HEK293T (cell line): Measurements from ENCODE around the gene TLE2.

ENCODE experiments used
- ARNT ChIP-seq: fragments of 450-650 bp; IDR thresholded peaks from 2 replicates; pipeline ENCODE4 v1.6.1; 2017; ENCODE audit warnings: mild to moderate bottlenecking
- HDGF ChIP-seq: fragments of 450-650 bp; IDR thresholded peaks from 2 replicates; pipeline ENCODE4 v1.6.1; 2017; ENCODE audit warnings: antibody characterized with exemption, borderline replicate concordance
- SP1 ChIP-seq: fragments of 450-650 bp; IDR thresholded peaks from 2 replicates; pipeline ENCODE4 v1.6.1; 2017
- SUZ12 ChIP-seq: fragments of 450-650 bp; IDR thresholded peaks from 2 replicates; pipeline ENCODE4 v1.6.1; 2016; ENCODE audit warnings: mild to moderate bottlenecking
- ZNF384 ChIP-seq: fragments of 450-650 bp; IDR thresholded peaks from 2 replicates; pipeline ENCODE4 v1.6.1; 2016
- TF ChIP-seq, protein P1 (sequence below): fragments of 450-650 bp; IDR thresholded peaks from 2 replicates; pipeline ENCODE4 v1.6.1; 2016

DNA sequence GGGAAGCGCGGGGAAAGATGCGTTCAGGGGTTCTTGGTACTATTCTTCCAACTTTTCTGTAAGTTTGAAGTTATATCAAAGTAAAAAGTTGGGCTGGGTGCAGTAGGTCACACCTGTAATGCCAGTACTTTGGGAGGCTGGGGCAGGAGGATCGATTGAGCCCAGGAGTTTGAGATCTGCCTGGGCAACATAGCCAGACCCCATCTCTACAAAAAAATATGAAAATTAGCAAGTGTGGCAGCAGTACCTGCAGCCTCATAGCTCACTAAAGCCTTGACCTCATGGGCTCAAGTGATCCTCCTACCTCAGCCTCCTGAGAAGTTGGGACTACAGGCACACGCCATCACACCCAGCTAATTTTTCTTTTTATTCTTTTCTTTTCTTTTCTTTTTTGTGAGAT is 71.9 kb downstream of the TLE2 start:
- TF ChIP-seq SP1 (no peak), SUZ12 (no peak), HDGF (no peak), ARNT (no peak), ZNF384 (no peak)
- TF ChIP-seq, protein P1, sequence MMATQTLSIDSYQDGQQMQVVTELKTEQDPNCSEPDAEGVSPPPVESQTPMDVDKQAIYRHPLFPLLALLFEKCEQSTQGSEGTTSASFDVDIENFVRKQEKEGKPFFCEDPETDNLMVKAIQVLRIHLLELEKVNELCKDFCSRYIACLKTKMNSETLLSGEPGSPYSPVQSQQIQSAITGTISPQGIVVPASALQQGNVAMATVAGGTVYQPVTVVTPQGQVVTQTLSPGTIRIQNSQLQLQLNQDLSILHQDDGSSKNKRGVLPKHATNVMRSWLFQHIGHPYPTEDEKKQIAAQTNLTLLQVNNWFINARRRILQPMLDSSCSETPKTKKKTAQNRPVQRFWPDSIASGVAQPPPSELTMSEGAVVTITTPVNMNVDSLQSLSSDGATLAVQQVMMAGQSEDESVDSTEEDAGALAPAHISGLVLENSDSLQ = no peak
